CD4-positive, alpha-beta memory T cell (primary cell): Measurements from ENCODE around the gene STARD7. TPM values are rescaled to one million over a fixed set of nuclear protein-coding genes. Genes with fewer than 3 reads are reported as not detected.

Experiments used
- CTCF ChIA-PET: fragments of 350-600 bp; sonication (Branson Sonifier 250); formaldehyde crosslinking; loops from one replicate; lab custom pipeline; 2021; ENCODE audit warnings: inconsistent platforms; ENCODE audit not compliant: partially characterized antibody; lab: Charles Lee
- POLR2A ChIA-PET: fragments of 350-600 bp; sonication (Branson Sonifier 250); formaldehyde crosslinking; loops from one replicate; lab custom pipeline; 2021; ENCODE audit not compliant: partially characterized antibody; lab: Charles Lee
- DNase-seq, 5 donors: peaks; one replicate each; pipeline versions ENCODE4 v3.0.0 to v3.0.0-alpha.2; 2020 to 2022; ENCODE audit warnings: mixed read lengths in 1 of 5
- H3K27ac ChIP-seq: one replicate; pipeline ENCODE4 v1.7.0; 2013; ENCODE audit warnings: low read depth, low read length
- H3K27me3 ChIP-seq: 2 replicates; pipeline ENCODE4 v1.7.0; 2013; ENCODE audit warnings: mild to moderate bottlenecking, low read length, moderate library complexity; ENCODE audit not compliant: insufficient read depth
- H3K36me3 ChIP-seq: 2 replicates; pipeline ENCODE4 v1.7.0; 2013; ENCODE audit warnings: mild to moderate bottlenecking, low read length, moderate library complexity; ENCODE audit not compliant: insufficient read depth
- H3K4me1 ChIP-seq: 2 replicates; pipeline ENCODE4 v1.7.0; 2013; ENCODE audit warnings: mild to moderate bottlenecking, low read length, moderate library complexity; ENCODE audit not compliant: insufficient read depth
- H3K4me3 ChIP-seq, 2 donors: one replicate each; pipeline ENCODE4 v1.7.0; 2013; ENCODE audit warnings: low read length in 2 of 2, mild to moderate bottlenecking in 1 of 2
- H3K9me3 ChIP-seq, 2 donors: one replicate each; pipeline ENCODE4 v1.7.0; 2013; ENCODE audit warnings: low read length in 2 of 2, control low read depth in 1 of 2; ENCODE audit not compliant: control insufficient read depth in 1 of 2
- H3K27ac Mint-ChIP-seq, 7 donors: one replicate each; pipeline ENCODE4 v1.8.0; 2020 to 2021; ENCODE audit warnings: mixed read lengths in 7 of 7, mild to moderate bottlenecking in 6 of 7, inconsistent platforms in 3 of 7, moderate library complexity in 3 of 7
- H3K27me3 Mint-ChIP-seq, 2 donors: one replicate each; pipeline ENCODE4 v1.8.0; 2020 to 2021; ENCODE audit warnings: mixed read lengths in 2 of 2
- H3K36me3 Mint-ChIP-seq, 2 donors: one replicate each; pipeline ENCODE4 v1.8.0; 2020 to 2021; ENCODE audit warnings: mixed read lengths in 2 of 2, inconsistent platforms in 1 of 2, mild to moderate bottlenecking in 1 of 2
- H3K4me1 Mint-ChIP-seq, 4 donors: one replicate each; pipeline ENCODE4 v1.8.0; 2020 to 2021; ENCODE audit warnings: mixed read lengths in 4 of 4, mild to moderate bottlenecking in 1 of 4
- H3K4me3 Mint-ChIP-seq, 8 donors: one replicate each; pipeline ENCODE4 v1.8.0; 2020 to 2021; ENCODE audit warnings: mixed read lengths in 8 of 8, mild to moderate bottlenecking in 7 of 8, moderate library complexity in 6 of 8, inconsistent platforms in 3 of 8
- H3K9me3 Mint-ChIP-seq, 8 donors: one replicate each; pipeline ENCODE4 v1.8.0; 2020 to 2021; ENCODE audit warnings: mixed read lengths in 8 of 8, mild to moderate bottlenecking in 5 of 8, inconsistent platforms in 3 of 8, moderate library complexity in 1 of 8
- intact Hi-C: fragments of 100-400 bp; cut with micrococcal nuclease; formaldehyde crosslinking; loops from one replicate; pipeline ENCODE4 v1.15.1; 2023
- polyA plus RNA-seq, 2 donors: library from polyadenylated mRNA; unstranded; fragments of 300-500 nt; fragmentation: Illumina TruSeq; gene quantifications; one replicate each; pipeline ENCODE4 v1.2.3, GENCODE V29; 2021
- total RNA-seq, 2 experiments: library from RNA; stranded (reverse); gene quantifications; one replicate each; pipeline ENCODE4 v1.2.3, GENCODE V29; 2021

STARD7 gene
- total and polyA plus RNA-seq, 4 experiments from 2014 or later: 84.9 to 196 (median 101) TPM

- H3K4me1 Mint-ChIP-seq: peaks cover 0 to 20% (median 5%) of the 10 kb centered on the region in 4 donors
- H3K36me3 Mint-ChIP-seq: peaks cover 4 to 14% of the 10 kb centered on the region in 2 donors
Measured at GRCh38 chr2:96135171-96135570, 73.5 kb downstream of the STARD7 start.

More at GRCh38 chr2:96135171-96135570, 73.5 kb downstream of the STARD7 start:
- Mint-ChIP-seq H3K27ac (peak overlapping the region in 2 of 7 donors; percentile 24 to 96), H3K4me3 (no peak overlapping the region), H3K27me3 (no peaks in the 10 kb centered on the region), H3K9me3 (no peaks in the 10 kb centered on the region)
- intact Hi-C loops: no loop called here
- H3K36me3 ChIP-seq: no peaks in the 10 kb centered on the region
- H3K27me3 ChIP-seq: no peaks in the 10 kb centered on the region
- ChIA-PET POLR2A (interaction anchor here (1.1 kb wide), 1 partner anchor 39 kb away, joined by 4 read pairs; no protein-coding TSS in a partner anchor), CTCF (interaction anchor here (1.0 to 14.8 kb wide), 2 partner anchors 39 to 143 kb away, joined by 3 to 648 read pairs; no protein-coding TSS in a partner anchor)
- no peak overlapping the region for H3K4me3 ChIP-seq
- DNase-seq: peak in 1 of 5 donors; percentile 24
- H3K4me1 ChIP-seq: no peaks in the 10 kb centered on the region
- H3K9me3 ChIP-seq: no peaks in the 10 kb centered on the region
- no peak overlapping the region for H3K27ac ChIP-seq

Other genes starting within 250 kb of the STARD7 start
- gene ANKRD36C, start 217.0 kb downstream of the STARD7 start, total RNA-seq: 10 to 100 TPM; 82.4 to 93.4 TPM
- gene ANKRD36C, start 217.0 kb downstream of the STARD7 start, polyA plus RNA-seq: 10 to 100 TPM in 1 of 2 donors, 1 to 10 TPM in 1; 6.8 to 32.2 TPM
- gene GPAT2, start 173.9 kb downstream of the STARD7 start, total RNA-seq: 1 to 10 TPM; 2.9 to 3.3 TPM
- gene GPAT2, start 173.9 kb downstream of the STARD7 start, polyA plus RNA-seq: 1 to 10 TPM; 3.6 to 6.3 TPM
- not detected for gene ADRA2B, start 92.3 kb downstream of the STARD7 start, total RNA-seq
- gene ADRA2B, start 92.3 kb downstream of the STARD7 start, polyA plus RNA-seq: not detected
- 1 to 10 TPM in 1 of 2 experiments, not detected in 1; 1.3 TPM for gene ASTL, start 70.3 kb downstream of the STARD7 start, total RNA-seq
- gene ASTL, start 70.3 kb downstream of the STARD7 start, polyA plus RNA-seq: under 1 TPM in 1 of 2 donors, not detected in 1; 0.48 TPM
- 10 to 100 TPM; 33.4 to 34.6 TPM for gene DUSP2, start 63.4 kb downstream of the STARD7 start, total RNA-seq
- gene DUSP2, start 63.4 kb downstream of the STARD7 start, polyA plus RNA-seq: 100 to 1,000 TPM in 1 of 2 donors, 10 to 100 TPM in 1; 48.2 to 303 TPM
- 10 to 100 TPM; 45.1 to 45.6 TPM for gene TMEM127, start 57.2 kb upstream of the STARD7 start, total RNA-seq
- gene TMEM127, start 57.2 kb upstream of the STARD7 start, polyA plus RNA-seq: 10 to 100 TPM; 27.3 to 46.0 TPM
- 10 to 100 TPM; 78.3 to 87.3 TPM for gene CIAO1, start 57.4 kb upstream of the STARD7 start, total RNA-seq
- gene CIAO1, start 57.4 kb upstream of the STARD7 start, polyA plus RNA-seq: 100 to 1,000 TPM in 1 of 2 donors, 10 to 100 TPM in 1; 94.3 to 111 TPM
- 100 to 1,000 TPM; 225 to 227 TPM for gene SNRNP200, start 96.7 kb upstream of the STARD7 start, total RNA-seq
- gene SNRNP200, start 96.7 kb upstream of the STARD7 start, polyA plus RNA-seq: 10 to 100 TPM; 53.6 to 84.8 TPM
- 10 to 100 TPM; 11.5 to 11.7 TPM for gene ITPRIPL1, start 116.5 kb upstream of the STARD7 start, total RNA-seq
- gene ITPRIPL1, start 116.5 kb upstream of the STARD7 start, polyA plus RNA-seq: 10 to 100 TPM; 10.0 to 10.3 TPM
- 1 to 10 TPM; 5.4 to 7.7 TPM for gene NCAPH, start 126.9 kb upstream of the STARD7 start, total RNA-seq
- gene NCAPH, start 126.9 kb upstream of the STARD7 start, polyA plus RNA-seq: 1 to 10 TPM in 1 of 2 donors, under 1 TPM in 1; 0.20 to 1.2 TPM